Colonic mucosa (tissue), 4 donors: Measurements from ENCODE around the gene RPH3AL. TPM values are rescaled to one million over a fixed set of nuclear protein-coding genes. Genes with fewer than 3 reads are reported as not detected.
"Not testable (repeated sequence)": the region's sequence is repeated elsewhere in the genome, so short reads cannot be mapped to it uniquely, and the experiment has no call there.

Experiments used
- DNase-seq: peaks from one replicate; pipeline ENCODE4 v3.0.0-alpha.2; 2020
- H3K27ac ChIP-seq: fragments of 200-600 bp; one replicate; pipeline ENCODE4 v1.8.0; 2021
- H3K27me3 ChIP-seq: fragments of 200-600 bp; one replicate; pipeline ENCODE4 v1.8.0; 2021
- H3K36me3 ChIP-seq: fragments of 200-600 bp; one replicate; pipeline ENCODE4 v1.8.0; 2021
- H3K4me1 ChIP-seq: fragments of 200-600 bp; one replicate; pipeline ENCODE4 v1.8.0; 2021; ENCODE audit warnings: mild to moderate bottlenecking
- H3K4me3 ChIP-seq: fragments of 200-600 bp; one replicate; pipeline ENCODE4 v1.8.0; 2021
- H3K9ac ChIP-seq, 2 donors: one replicate each; pipeline ENCODE4 v1.7.0; 2013; ENCODE audit warnings: control low read depth in 2 of 2, low read depth in 2 of 2, low read length in 2 of 2
- H3K9me3 ChIP-seq: fragments of 200-600 bp; one replicate; pipeline ENCODE4 v1.8.0; 2021
- CTCF ChIP-seq: fragments of 200-600 bp; IDR thresholded peaks from one replicate; pipeline ENCODE4 v1.8.0; 2022; ENCODE audit warnings: antibody characterized with exemption, mild to moderate bottlenecking
- intact Hi-C: fragments of 100-400 bp; cut with DNase I; formaldehyde crosslinking; loops from one replicate; pipeline ENCODE4 v1.14.1; 2022
- total RNA-seq, 2 donors: library from RNA; stranded (reverse); fragmentation: NEBNext Ultra II Directional in 1 of 2; extraction: Animal tissue kit (Norgen Biotek cat#: 25700) in 1 of 2; gene quantifications; one replicate each; pipeline ENCODE4 v1.2.1, GENCODE V29; 2021
- donor health status: healthy.
- donor health status: DM: no; HTN: no; CAD: no.
- donor health status: DM: no; HTN: no; CAD: no.

The RPH3AL gene
- total RNA-seq, 2 donors from 2014 or later = 14.9 to 34.2 TPM

- H3K4me1 ChIP-seq = peaks cover 3% of the 10 kb centered on the region
- H3K36me3 ChIP-seq = no peaks in the 10 kb centered on the region
- H3K27me3 ChIP-seq = no peaks in the 10 kb centered on the region
- H3K4me3 ChIP-seq = no peak overlapping the region
- H3K27ac ChIP-seq = no peak overlapping the region
- DNase-seq = peak; percentile 40
- TF ChIP-seq CTCF = no peak
- no peak overlapping the region for H3K9ac ChIP-seq
- intact Hi-C loops = loop anchor here (10.0 kb wide), 1 partner anchor 109 kb away; the partner anchor contains the start of gene RPH3AL
- no peaks in the 10 kb centered on the region for H3K9me3 ChIP-seq
Measured at GRCh38 chr17:246226-246625, 106.4 kb downstream of the RPH3AL start.

GRCh38 chr17:245611-246010 lies 107.0 kb downstream of the RPH3AL start:
- DNase-seq = no peak
- Histone ChIP-seq H3K36me3 (no peaks in the 10 kb centered on the region), H3K9me3 (no peaks in the 10 kb centered on the region), H3K27ac (no peak overlapping the region), H3K9ac (no peak overlapping the region), H3K4me3 (no peak overlapping the region), H3K27me3 (no peaks in the 10 kb centered on the region), H3K4me1 (peaks cover 3% of the 10 kb centered on the region)
- intact Hi-C loops = loop anchor here (10.0 kb wide), 1 partner anchor 109 kb away; the partner anchor contains the start of gene RPH3AL
- no peak for TF ChIP-seq CTCF

GRCh38 chr17:245020-245419 lies 107.6 kb downstream of the RPH3AL start:
- DNase-seq = no peak
- no peak overlapping the region for H3K27ac ChIP-seq
- no peak overlapping the region for H3K9ac ChIP-seq
- no peak for TF ChIP-seq CTCF
- peaks cover 3% of the 10 kb centered on the region for H3K4me1 ChIP-seq
- no peak overlapping the region for H3K4me3 ChIP-seq
- H3K9me3 ChIP-seq = no peaks in the 10 kb centered on the region
- intact Hi-C loops = loop anchor here (10.0 kb wide), 1 partner anchor 110 kb away; the partner anchor contains the start of gene RPH3AL
- H3K27me3 ChIP-seq = no peaks in the 10 kb centered on the region
- no peaks in the 10 kb centered on the region for H3K36me3 ChIP-seq

GRCh38 chr17:243924-244323 lies 108.7 kb downstream of the RPH3AL start:
- not testable (repeated sequence) for H3K27me3 ChIP-seq, H3K4me3 ChIP-seq, H3K9ac ChIP-seq, H3K9me3 ChIP-seq, DNase-seq, H3K4me1 ChIP-seq, H3K27ac ChIP-seq, H3K36me3 ChIP-seq
- intact Hi-C loops = loop anchor here (10.0 kb wide), 1 partner anchor 111 kb away; the partner anchor contains the start of gene RPH3AL

- H3K9ac ChIP-seq = no peak overlapping the region
- intact Hi-C loops = no loop called here
- TF ChIP-seq CTCF = no peak
- H3K27ac ChIP-seq = no peak overlapping the region
- H3K27me3 ChIP-seq = no peaks in the 10 kb centered on the region
- no peaks in the 10 kb centered on the region for H3K4me1 ChIP-seq
- H3K36me3 ChIP-seq = no peaks in the 10 kb centered on the region
- no peaks in the 10 kb centered on the region for H3K9me3 ChIP-seq
- DNase-seq = peak; percentile 12
- no peak overlapping the region for H3K4me3 ChIP-seq
Measured at GRCh38 chr17:238964-239259, 113.7 kb downstream of the RPH3AL start.

- no peak overlapping the region for H3K27ac ChIP-seq
- no peaks in the 10 kb centered on the region for H3K9me3 ChIP-seq
- no peaks in the 10 kb centered on the region for H3K36me3 ChIP-seq
- intact Hi-C loops = no loop called here
- no peaks in the 10 kb centered on the region for H3K27me3 ChIP-seq
- DNase-seq = peak; percentile 3
- TF ChIP-seq CTCF = no peak
- peaks cover under 1% of the 10 kb centered on the region for H3K4me1 ChIP-seq
- H3K9ac ChIP-seq = no peak overlapping the region
- H3K4me3 ChIP-seq = no peak overlapping the region
Measured at GRCh38 chr17:238071-238963, 114.3 kb downstream of the RPH3AL start.
